Measurements from ENCODE around the gene NLRP5.
"Not testable (repeated sequence)": the region's sequence is repeated elsewhere in the genome, so short reads cannot be mapped to it uniquely, and the experiment has no call there.

NLRP5 gene

DNA sequence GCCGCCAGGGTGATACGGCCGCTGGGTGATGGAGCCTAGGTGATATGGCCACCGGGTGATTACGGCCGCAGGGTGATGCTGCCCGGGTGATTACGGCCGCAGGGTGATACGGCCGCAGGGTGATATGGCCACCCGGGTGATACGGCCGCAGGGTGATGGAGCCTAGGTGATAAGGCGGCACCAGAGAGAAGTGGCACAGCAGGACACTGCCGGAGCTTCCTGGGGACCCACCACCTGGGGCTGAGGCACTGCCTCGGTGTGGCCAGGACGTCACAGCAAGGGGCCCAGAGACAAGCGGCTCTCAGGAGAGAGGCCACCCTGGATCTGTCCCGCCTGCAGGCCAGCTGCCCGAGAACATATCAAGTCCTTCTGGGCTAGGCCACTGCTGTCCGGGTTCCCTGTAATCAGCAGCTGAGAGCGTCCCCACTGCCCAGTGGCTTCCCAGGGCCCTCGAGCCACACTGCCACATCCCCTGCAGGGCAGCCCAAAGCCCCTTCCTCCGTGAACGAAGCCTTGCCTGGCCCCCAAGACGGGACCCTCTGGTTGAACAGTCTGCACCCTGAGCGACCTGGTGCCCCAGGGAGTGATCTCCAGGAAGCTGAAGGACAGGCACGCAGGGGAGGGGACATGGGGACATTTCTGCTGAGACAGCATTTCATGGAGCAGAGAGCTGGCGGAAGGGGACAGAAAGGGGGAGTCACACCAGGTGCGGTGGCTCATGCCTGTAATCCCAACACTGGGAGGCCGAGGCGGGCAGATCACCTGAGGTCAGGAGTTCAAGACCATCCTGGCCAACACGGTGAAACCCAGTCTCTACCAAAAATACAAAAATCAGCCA, 112.4 kb downstream of the NLRP5 start:
- DNase-seq (ENCODE audit: low spot score) = no peak

DNA sequence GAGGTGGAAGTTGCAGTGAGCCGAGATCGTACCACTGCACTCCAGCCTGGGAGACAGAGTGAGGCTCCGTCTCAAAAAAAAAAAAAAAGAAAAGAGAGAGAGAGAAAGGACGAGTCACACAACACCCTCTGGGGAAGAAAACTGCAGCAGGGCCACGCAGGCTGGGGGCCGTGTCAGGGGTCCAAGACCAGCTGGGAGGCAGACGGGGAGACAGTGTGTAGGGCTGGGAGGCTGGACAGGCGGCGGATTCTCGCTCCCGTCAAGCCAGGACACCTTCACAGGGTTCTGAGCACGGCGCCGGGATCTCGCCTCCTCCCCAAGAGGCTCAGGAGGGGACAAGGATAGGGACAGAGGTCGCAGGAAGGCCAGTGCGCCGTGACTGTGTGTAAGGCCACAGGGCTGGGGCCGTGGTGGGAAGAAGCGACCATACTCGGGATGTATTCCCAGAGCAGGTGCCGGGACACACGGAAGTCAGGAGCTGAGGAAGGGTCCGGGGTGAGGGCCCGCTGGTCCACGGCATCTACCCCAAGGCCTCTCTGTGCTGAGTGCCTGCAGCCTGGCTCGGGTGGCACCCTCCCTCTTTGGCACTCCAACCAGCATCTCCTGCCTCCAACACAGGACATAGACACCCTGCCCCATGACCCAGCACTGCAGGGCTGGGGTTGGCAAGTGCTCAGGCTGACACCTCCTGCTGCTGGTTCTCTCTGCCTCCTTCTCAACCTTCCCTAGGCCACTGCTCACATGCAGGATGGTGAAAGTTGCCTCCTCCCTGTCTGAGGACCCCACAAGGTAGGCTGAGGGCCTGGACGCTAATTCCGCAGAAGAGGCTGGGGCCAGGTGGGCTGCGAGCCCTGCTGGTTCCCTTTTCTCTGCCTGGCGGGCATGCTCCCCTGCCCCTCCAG, 113.3 kb downstream of the NLRP5 start:
- DNase-seq (ENCODE audit: low spot score) = no peak

DNA sequence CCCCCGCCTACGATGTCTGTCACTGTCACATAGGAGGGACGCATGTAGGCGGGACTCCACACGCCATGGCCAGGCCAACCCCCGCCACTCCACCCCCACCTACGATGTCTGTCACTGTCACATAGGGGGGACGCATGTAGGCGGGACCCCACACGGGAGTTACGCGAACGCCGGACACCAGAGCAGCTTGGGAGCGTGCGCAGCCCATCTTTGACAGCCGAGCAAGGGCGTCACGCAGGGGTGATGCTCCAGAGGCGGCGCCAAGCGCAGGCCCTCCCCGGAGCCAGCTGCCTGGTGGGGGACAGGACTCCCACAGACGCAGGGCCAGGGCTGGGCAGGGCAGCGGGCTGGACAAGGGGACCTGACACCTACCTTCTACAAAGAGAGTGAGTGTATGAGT, 114.5 kb downstream of the NLRP5 start:
- no peak for DNase-seq (ENCODE audit: low spot score)

DNA sequence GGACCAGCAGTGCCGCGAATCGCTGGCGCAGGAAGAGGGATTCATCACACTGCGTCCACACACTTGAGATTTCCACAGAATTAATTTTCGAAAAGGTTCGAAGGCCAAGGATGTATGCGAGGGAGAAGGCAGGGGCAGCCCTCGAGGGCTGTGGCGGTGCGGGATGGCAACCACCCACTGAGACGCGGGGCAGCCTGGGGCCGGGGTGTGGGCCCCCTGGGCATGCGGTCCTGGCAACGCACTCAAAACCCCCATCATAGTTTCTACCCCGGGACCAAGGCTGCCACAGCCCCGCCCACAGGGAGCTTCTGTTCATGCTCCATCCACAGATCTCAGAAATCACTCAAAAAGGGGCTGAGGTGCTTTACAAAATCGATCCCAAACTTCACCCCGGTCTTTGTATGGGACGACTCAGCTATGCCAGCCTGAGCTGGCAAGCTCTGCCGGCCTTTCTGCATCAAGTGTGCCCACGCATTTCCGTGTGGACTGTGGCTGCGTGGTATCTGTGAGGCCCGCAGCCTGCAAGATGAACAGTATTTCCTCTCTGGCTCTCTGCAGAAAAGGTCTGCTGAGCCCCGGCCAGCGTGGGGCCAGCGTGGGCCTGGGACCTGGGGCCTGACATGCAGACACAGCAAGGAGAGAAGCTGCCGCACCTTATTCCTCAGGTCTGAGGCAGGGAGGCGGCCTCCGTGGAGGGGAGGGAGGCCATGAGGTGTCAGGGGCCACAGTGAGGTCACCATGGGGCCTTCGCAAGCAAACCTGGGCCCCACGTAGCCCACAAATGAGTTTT, 115.4 kb downstream of the NLRP5 start:
- DNase-seq (ENCODE audit: low spot score) = no peak

DNA sequence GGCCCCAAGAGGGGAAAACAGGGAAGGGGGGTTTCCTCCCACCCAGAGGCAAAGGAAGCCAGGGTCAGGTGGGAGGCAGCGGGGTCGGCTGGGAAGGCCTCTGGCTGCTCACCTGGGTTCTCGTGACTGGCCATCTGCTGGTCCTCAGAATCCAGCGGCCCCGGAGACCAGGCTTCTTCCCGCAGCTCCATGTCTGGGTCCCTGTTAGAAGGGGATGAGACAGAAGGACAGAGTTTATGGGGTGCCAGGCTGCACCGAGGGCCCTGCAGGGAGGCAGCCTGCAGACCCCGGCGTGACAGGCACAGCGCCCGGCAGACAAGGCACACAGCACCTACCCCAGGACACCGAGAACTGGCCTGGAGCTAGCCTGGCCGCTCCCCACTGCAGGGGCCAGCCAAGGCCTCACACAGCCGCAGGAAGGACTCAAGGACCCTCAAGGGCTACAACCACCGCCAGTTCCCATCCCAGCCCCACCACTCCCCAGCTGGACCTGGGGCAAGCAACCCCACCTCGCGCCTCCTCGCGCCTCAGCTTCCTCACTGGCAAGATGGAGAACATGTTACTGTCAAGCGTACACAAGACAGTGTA, 116.5 kb downstream of the NLRP5 start:
- no peak for DNase-seq (ENCODE audit: low spot score)

DNA sequence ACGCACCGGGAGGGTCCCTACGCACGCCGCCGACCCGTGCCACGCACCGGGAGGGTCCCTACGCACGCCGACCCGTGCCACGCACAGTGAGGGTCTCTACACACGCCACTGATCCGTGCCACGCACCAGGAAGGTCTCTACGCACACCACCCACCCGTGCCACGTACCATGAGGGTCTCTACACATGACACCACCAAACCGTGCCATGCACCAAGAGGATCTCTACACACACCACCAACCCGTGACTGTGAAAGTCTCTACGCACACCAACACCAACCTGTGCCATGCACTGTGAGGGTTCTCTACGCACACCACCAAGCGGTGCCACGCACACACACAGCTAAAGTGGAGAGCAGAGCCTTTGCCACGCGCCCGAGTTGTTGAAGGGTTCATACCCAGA, 117.8 kb downstream of the NLRP5 start:
- DNase-seq (ENCODE audit: low spot score) = no peak

DNA sequence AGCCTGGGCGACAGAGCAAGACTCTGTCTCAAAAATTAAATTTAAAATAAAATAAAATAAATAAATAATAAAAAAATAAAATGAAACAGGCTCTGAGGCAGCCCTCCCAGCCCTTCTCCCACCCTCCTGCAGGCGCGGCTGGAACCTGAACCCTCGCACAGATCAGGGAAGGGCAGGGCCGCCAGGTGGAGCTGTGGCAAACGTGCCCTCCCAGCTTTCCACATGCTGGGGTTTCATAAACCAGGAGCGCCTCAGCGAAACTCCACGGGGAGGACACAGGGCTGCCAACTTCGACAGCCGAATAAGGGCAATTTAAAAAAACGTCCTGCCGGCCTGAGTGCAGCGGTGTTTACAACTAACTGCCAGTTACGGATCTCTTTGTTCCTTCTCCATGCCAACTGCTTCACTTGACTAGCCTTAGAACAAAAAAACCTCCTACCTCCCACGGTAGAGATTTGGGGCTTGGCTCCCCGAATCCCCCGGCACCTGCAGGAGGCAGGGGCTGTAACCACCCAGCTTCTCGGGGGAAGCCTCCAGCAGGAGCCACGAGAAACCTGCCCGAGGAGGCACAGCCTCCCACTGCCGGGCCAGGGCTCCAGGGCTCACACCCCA, 118.6 kb downstream of the NLRP5 start:
- DNase-seq (ENCODE audit: low spot score) = peak; percentile 38

DNA sequence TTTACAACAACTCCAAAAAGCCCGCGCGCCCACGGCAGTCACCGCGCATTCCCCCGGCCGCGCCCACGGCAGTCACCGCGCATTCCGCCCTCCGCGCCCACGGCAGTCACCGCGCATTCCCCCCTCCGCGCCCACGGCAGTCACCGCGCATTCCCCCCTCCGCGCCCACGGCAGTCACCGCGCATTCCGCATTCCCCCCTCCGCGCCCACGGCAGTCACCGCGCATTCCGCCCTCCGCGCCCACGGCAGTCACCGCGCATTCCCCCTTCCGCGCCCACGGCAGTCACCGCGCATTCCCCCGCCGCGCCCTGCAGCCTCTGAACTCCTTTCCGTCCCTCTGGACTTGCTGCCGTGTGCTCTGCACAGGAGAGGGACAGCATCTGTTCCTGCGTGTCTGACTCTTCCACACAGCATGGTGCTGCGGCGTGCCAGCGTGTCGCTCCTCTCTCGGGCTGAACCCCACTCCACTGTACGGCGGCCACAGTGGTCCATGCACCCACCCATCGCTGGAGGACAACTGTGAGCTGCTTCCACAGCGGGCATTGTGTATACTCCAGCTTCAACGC, 119.3 kb downstream of the NLRP5 start:
- not testable (repeated sequence) for DNase-seq (ENCODE audit: low spot score)

DNA sequence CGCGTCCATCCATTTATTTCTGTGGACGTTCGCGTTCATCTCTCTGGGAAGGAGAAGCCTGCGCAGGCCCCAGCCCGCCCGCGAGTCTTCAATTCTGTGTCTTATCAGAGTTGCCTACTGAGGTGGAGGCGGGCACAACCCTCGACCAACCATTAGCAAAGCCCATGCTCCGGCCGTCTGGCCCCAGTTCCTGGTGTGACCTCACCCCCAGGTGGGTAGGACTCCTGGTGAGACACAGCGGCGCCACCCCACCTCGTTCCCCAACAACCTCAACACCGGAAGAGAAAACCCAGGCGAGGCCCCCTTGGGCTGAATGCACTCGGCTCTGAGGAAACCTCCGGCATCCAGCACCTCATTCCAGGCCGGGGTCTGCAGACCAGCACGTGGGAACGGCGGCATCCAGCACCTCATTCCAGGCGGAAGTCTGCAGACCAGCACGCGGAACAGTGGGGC, 119.8 kb downstream of the NLRP5 start:
- no peak for DNase-seq (ENCODE audit: low spot score)

DNA sequence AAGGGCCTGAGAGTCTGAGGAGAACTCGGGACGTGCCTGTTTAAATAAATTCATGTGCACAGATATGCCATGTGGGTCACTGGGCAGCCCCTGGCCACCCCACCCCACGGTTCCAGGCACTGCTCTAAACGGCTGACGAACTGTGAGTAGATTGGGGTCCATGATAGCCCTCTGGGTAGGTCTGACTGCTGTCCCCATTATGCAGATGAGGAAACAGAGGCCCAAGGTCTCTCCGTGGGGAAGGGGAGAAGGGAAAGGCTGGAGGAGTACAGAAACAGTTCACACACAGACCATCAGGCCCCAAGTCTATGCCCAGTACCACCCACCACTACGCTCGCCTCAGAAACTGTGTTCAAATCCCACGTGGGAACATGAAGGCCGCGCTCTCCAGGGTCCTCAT, 120.4 kb downstream of the NLRP5 start:
- DNase-seq (ENCODE audit: low spot score) = no peak

DNA sequence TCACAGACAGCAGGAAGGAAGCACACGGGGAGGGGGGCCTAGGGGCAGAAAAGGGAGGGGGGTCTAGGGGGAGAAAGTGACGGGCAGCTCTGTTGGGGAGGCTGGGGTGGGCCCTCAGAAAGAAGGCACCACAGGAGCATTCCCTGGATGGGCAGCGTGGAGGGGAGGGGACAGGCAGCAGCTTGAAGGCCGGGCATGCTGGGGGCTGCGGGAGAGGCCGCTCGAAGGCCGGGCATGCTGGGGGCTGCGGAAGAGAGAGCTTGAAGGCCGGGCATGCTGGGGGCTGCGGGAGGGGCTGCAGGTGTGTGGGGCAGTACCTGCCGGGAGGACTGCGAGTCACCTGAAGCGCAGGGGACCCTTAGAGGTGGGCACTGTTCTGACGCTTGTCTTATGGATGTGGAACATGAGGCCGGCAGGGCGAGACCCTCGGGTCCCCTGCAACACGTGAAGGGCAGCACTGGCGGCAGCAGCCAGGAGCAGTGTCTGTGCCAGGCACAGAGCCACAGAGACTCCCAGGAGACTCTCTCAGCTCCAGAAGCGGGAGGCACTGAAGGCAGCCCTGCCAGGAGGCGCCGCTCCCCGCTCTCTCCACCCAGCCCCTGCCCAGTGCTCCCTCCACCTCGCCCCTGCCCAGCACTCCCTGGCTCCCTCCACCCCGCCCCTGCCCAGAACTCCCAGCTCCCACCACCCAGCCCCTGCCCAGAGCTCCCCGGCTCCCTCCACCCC, 121.2 kb downstream of the NLRP5 start:
- no peak for DNase-seq (ENCODE audit: low spot score)

DNA sequence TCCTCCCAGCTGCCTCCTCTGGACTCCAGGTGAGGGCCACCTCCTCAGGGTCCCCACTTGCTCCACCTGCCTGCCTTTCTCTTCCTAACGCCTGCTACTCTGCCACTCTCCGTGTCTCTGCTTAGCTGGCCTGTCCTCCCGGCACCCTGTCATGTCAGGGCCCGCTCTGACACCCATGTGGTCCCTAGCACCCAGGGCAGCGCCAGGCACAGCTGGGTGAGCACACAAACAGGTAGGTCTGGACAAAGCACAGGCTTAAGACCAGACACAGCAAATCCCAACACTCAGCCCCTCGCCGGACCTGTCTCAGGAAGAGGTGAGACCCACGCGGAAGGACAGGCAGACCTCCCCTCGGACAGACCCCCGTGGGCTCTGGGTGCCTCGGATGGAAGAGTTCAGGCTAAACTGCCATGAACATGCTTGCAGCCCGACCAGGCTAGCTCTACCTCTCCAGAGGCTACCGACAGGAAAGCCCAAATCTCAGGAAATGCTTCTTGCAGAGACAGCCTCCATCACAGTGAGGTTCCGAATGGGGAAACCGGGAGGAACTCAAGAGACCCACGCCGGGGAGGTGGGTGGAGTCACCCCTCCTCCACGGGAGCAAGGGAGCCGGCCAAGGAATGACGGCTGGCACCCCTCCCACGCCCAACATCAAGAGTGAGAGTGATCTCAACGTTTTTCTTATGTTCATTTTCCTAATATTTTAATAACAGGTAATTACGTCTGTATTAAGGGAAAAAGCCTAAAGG, 122.0 kb downstream of the NLRP5 start:
- DNase-seq (ENCODE audit: low spot score) = peak; percentile 75

DNA sequence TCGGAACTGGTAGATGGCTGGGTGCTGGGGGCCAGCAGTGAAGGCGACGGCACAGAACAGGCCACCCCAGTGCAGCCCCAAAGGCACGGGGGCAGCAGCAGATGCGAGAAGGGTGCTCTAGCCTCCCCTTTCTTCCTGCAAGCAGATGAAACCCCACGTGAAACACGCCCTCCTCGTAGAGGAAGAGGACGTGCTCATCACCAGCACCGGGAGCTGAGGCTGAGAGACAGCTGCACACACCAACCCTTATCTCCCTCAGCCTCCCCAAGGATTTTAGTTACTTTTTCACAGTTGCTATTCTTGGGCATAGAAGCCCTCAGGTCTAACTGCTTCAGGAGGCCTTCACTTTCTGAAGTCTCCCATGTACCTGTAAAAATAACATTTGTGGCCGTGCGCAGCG, 122.7 kb downstream of the NLRP5 start:
- DNase-seq (ENCODE audit: low spot score) = peak; percentile 38

DNA sequence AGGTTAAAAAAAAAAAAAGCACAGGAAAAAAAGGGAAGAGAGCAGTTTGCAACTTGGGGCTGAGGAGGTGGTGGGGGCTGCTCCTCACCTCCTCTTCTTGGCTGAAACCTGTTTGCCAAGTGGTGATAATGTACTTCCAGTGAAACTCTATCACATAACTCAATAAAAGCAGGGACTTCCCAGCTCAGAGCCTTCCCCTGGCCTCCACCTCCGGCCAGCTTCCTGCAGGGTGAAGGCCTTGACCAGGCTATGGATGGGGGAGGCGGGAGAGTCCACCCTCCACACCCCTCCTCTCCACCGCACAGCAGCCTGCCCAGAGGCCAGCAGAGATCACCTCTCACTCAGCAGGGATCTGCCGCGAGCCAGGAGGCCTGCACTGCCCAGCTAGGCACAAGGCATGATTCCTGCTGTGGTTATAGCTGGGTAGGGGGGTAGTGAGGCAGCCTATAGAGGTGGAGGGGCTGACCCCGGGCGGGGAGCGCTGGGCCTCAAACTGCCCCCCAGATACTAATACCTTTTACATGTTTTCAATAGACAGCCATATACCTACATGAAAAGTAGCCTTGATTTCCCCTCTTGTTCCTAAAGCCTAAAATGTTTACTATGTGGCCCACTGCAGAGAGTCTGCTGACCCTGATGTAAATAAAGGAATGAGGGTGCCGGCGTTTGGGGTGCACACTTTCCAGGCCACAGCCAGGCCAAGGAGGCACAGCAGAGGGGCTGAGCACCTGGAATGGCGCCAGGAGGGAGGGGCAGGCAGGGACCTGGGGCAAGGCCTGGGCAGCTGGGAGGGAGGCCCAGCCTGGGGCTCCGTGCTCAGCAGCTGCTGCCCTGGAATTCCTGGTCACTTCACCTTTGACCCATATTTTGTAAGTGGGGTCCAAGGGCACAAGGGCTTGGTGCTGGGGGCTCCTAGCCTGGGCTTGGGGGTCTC, 124.2 kb downstream of the NLRP5 start:
- no peak for DNase-seq (ENCODE audit: low spot score)

Measured in GM03348 (cell line).